ENCODE measurements around the gene BACH2.

DNA sequence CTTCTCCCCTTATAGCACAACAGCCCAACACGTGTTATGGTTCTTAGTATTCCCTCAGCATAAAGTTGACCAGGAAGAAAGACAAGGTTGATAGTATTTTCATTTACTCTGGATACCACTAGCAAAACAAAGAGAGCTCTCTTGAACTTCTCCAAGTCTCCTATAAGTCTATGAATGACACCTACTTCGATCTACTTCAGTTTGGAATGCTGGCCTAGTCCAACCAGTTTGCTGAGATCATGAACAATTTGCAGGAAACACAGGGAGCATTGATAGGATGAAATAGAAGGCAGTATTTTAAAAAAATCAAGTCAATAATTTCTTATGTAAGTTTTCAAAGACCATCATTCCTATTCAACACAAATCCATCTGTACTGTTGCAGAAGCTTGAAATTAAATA lies 308.8 kb downstream of the BACH2 start:
- TF ChIP-seq, protein P1, sequence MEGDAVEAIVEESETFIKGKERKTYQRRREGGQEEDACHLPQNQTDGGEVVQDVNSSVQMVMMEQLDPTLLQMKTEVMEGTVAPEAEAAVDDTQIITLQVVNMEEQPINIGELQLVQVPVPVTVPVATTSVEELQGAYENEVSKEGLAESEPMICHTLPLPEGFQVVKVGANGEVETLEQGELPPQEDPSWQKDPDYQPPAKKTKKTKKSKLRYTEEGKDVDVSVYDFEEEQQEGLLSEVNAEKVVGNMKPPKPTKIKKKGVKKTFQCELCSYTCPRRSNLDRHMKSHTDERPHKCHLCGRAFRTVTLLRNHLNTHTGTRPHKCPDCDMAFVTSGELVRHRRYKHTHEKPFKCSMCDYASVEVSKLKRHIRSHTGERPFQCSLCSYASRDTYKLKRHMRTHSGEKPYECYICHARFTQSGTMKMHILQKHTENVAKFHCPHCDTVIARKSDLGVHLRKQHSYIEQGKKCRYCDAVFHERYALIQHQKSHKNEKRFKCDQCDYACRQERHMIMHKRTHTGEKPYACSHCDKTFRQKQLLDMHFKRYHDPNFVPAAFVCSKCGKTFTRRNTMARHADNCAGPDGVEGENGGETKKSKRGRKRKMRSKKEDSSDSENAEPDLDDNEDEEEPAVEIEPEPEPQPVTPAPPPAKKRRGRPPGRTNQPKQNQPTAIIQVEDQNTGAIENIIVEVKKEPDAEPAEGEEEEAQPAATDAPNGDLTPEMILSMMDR (IDR thresholded peaks at IDR 0.05; ENCODE audit: insufficient read depth, low read length): no peak
- TF ChIP-seq, protein P2, sequence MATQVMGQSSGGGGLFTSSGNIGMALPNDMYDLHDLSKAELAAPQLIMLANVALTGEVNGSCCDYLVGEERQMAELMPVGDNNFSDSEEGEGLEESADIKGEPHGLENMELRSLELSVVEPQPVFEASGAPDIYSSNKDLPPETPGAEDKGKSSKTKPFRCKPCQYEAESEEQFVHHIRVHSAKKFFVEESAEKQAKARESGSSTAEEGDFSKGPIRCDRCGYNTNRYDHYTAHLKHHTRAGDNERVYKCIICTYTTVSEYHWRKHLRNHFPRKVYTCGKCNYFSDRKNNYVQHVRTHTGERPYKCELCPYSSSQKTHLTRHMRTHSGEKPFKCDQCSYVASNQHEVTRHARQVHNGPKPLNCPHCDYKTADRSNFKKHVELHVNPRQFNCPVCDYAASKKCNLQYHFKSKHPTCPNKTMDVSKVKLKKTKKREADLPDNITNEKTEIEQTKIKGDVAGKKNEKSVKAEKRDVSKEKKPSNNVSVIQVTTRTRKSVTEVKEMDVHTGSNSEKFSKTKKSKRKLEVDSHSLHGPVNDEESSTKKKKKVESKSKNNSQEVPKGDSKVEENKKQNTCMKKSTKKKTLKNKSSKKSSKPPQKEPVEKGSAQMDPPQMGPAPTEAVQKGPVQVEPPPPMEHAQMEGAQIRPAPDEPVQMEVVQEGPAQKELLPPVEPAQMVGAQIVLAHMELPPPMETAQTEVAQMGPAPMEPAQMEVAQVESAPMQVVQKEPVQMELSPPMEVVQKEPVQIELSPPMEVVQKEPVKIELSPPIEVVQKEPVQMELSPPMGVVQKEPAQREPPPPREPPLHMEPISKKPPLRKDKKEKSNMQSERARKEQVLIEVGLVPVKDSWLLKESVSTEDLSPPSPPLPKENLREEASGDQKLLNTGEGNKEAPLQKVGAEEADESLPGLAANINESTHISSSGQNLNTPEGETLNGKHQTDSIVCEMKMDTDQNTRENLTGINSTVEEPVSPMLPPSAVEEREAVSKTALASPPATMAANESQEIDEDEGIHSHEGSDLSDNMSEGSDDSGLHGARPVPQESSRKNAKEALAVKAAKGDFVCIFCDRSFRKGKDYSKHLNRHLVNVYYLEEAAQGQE (IDR thresholded peaks at IDR 0.05; ENCODE audit: insufficient replicate concordance, low read depth): no peak
- TF ChIP-seq POLR2AphosphoS5 (IDR thresholded peaks at IDR 0.05; ENCODE audit: low read depth): no peak
